ELR (cell line): ENCODE results near the gene YWHAH.
"Not testable (repeated sequence)": the region's sequence is repeated elsewhere in the genome, so short reads cannot be mapped to it uniquely, and the experiment has no call there.

Source experiments
- DNase-seq: peaks from one replicate; pipeline ENCODE4 v3.0.0-alpha.2; 2015; ENCODE audit warnings: low read depth

Gene YWHAH

DNA sequence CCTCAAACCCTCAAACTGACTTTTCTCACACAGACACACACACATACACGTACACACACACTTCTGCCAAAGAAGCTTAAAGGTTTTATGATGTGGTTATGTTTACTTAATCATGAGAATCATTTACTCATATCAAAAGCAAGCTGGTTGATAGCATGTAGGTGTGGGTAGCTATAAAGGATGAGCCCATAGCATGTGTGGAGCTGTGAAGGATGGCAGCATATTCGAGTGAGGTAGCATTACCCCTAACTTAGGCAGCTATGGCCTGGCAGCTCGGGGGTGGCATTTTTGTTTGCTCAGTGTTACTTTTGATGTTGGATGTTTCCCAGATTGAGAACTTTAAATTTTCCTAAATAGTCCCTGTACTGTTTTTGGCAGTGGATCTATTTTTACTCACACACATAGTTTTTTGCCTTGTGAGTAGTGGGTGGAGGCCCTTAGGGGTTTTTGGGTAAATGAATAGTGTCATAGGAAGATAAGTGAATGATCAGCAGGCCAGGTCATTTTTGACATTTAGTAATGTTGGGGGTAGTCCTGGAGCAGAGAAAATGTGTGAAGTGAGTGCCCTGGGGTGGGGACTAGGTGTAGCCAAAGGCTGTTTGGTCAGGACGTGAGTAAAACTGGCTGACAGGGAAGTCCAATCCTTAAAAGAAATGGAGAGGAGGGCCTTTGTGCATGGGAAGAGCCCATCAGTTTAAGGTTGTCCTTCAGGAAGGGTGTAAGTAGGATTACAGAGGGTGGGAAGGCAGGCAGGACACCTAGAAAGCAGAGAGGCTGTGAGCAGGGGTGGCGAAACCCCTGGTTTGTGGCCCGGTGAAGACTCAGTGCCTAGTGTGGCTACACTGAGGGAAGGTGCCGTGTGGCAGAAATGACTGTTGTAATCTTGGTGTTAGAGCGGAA lies 7.1 kb downstream of the YWHAH start:
- no peak for DNase-seq

GRCh38 chr22:31952094-31952401 lies 7.7 kb downstream of the YWHAH start:
- DNase-seq = peak; percentile 43

DNA sequence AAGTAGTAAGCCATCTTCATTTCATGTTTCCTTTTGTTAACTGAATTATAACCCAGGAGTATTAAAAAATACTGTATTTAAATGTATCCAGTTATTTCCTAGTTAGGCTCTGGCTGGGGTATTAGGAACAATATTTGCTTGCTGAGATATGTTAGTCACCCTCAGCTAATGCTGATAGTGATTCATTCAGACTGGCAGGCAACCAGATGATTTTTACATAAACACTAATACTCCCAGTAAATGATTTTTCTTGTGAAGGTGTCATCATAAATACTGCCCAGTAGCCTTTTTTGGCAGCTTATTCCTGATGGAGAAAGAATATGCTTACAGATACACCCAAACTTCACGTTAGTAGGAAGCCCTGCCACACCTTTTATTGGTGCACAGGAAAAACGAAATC lies 8.1 kb downstream of the YWHAH start:
- peak; percentile 91 for DNase-seq

DNA sequence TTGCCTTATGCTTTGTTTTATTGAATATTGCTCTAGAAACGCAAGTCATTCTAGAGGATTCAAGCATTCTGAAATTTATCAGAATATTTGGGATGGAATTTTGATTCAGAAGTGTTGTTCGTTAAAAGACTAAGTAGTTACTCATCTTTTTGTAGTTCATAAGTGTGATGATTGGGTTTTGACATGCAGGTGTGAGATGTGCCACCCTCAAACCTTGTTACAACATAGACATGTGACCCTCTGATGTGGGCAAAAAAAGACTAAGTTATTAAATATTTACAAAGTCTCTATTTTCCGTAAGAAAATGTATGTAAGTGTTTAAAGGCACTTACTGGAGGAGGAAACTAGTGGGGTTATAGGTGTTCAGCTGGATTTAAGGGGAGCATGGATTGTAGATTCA lies 8.9 kb downstream of the YWHAH start:
- DNase-seq = no peak

DNA sequence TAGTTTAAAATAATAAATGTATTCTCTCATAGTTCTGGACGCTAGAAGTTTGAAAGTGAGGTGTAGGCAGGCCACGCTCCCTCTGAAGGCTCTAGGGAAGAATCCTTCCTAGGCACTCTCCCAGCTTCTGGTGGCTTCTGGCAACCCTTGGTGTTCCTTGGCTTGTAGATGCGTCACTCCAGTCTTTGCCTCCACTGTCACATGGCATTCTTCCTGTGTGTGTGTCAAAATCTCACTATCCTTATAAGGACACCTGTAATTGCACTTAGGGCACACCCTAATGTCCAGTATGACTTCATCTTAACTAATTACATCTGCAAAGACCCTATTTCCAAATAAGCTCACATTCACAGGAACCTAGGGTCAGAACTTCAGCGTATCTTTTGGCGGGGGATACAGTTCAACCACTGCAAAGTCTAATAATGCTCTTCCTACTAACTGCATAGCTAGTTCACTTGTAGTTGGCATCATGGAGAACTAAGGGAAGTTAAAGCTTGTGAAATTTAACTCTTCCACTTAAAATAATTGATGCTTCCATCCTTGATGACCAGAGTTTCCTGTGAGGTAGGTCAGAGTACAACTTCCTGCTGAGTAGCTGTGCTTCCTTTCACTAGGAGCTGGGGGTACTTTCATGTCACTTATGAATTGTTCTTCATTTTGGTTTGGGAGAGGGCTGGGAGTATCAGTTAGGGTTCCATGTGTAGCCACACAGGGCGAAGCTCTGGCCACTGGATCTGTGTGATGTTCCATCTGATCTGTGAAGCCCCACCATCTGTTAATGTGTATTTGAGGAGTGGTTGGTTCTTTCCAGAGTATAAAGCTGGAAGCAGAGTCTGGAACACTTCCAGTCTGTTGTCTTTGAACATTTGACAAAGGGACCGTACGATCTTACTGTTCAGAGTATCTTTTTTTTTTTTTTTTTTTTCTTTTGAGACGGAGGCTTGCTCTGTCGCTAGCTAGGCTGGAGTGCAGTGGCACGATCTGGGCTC lies 10.5 kb downstream of the YWHAH start:
- no peak for DNase-seq

DNA sequence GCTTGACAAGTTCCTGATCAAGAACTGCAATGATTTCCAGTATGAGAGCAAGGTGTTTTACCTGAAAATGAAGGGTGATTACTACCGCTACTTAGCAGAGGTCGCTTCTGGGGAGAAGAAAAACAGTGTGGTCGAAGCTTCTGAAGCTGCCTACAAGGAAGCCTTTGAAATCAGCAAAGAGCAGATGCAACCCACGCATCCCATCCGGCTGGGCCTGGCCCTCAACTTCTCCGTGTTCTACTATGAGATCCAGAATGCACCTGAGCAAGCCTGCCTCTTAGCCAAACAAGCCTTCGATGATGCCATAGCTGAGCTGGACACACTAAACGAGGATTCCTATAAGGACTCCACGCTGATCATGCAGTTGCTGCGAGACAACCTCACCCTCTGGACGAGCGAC lies 12.0 kb downstream of the YWHAH start:
- no peak for DNase-seq

GRCh38 chr22:31957970-31958594 lies 13.7 kb downstream of the YWHAH start:
- no peak for DNase-seq

DNA sequence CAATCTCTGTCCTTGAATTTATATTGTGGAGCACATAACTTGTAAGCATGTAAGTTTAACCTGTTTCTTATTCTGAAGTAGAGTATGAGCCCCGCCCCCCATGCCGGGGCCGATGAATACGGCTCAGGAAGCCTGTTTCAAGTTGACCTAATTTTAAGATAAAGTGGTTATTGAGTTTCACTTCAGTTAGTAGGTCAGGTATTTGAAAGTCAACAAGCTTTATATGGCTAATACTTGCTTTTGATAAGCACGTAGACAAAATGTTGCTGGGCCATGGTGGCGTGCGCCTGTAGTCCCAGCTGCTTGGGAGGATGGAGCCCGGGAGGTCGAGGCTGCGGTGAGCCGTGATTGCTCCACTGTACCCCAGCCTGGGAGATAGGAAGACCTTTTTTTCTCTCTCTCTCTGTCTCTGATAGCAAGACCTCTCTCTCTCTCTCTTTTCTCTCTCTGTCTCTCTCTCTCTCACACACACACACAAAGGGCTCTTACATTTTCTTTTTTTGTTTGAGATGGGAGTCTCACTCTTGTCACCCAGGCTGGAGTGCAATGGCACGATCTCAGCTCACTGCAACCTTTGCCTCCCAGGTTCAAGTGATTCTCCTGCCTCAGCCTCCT lies 14.4 kb downstream of the YWHAH start:
- DNase-seq = no peak

GRCh38 chr22:31960767-31961166 lies 16.4 kb downstream of the YWHAH start:
- DNase-seq = no peak

GRCh38 chr22:31962387-31963125 lies 18.2 kb downstream of the YWHAH start:
- no peak for DNase-seq

GRCh38 chr22:31968022-31968421 lies 23.7 kb downstream of the YWHAH start:
- DNase-seq = no peak

DNA sequence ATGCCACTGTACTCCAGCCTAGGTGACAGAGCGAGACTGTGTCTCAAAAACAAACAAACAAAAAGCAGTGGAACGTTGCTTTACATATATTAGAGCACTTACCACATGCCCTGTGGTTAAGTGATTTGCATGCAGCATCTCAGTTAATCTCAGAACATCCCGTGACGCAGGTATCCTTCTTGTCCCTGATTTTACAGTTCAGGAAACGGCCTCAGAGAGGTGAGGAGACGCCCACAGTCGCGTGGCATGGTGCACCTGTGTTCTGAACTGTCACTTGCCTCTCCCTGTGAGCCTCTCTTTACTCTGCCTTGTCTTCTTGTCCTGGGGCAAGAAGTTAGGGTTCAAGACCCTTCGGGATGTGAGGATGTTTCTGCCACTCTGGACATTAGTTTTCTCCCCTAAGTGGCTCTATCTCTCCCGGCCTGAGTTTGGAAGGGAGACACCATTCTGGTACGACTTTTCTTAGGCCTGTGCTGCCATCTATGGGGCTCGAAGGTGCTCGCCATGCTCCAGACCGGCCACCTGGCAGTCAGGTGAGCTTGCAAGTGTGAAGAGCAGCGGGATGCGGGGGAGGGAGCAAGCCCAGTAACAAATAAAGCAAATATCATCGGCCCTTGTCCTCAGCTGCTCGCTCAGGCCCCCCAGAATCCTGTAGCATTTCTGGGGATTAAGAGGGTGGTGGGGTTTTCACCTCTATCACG lies 25.6 kb downstream of the YWHAH start:
- DNase-seq = peak; percentile 71

GRCh38 chr22:31970490-31971444 lies 26.4 kb downstream of the YWHAH start:
- DNase-seq = peak; percentile 66

DNA sequence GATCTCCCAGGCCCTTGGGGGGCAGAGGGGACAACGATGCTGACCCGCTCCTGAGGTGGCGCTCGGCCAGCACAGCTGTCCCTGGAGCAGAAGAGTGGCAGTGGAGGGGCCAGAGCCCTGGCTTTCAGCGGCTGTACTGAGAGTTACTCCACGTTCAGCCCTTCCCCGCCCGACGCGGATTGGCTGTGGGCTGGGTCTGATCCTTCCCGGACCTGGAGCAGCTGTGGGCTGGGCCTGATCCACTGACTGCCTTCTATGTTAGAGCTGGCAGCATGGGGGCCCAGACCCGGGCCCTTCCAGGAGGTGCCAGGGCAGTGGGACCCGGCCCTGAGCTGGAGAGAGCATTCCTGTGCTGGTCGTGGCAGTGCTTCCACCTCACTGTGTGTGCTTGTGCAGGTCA lies 27.8 kb downstream of the YWHAH start:
- DNase-seq = no peak

DNA sequence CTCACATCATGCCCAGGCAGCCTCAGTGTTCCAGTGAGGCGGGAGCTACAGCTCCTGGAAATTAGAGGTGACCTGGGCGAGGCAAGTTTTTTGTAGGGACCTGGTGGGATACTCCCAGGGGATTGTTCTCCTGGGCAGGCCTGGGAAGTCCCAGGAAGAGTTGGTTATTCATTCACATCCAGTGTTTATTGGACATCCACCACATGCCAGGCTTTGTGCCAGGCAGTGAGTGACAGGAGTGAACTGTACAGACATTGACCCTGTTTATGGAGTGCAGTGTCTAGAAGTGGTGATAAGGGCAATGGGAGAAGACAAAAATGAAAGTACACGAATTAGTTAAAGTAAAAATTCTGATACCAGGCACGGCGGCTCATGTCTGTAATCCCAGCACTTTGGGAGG lies 29.4 kb downstream of the YWHAH start:
- no peak for DNase-seq

DNA sequence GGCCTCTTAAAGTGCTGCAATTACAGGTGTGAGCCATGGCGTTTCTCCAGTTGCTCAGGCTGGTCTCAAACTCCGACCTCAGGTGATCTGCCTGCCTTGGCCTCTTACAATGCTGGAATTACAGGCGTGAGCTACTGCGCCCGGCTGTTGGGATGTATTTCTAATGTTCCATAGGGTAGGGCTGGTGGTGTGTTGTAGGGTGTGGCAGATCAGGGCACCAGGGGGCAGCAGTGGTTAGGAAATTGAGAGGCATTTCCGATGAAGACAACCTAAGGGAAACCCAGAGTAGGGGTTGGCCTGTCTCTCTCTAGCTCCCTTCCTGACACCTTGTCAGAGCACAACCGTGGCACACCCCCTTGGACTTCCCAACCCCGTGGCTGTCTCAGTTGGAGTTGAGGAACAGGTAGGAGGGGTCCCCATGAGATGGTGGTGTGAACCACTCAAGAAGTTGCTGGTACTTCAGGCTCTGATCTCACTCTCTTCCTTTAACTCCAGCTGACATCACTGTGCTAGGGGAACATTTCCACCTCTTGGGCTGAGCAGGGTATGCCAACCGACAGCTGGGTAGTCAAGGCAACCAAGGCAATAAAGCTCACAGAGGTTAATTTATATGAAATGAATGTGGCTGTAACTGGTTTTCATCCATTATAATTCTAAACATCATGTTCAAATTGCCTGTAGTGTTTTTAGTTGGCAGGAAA lies 33.0 kb downstream of the YWHAH start:
- peak; percentile 80 for DNase-seq

DNA sequence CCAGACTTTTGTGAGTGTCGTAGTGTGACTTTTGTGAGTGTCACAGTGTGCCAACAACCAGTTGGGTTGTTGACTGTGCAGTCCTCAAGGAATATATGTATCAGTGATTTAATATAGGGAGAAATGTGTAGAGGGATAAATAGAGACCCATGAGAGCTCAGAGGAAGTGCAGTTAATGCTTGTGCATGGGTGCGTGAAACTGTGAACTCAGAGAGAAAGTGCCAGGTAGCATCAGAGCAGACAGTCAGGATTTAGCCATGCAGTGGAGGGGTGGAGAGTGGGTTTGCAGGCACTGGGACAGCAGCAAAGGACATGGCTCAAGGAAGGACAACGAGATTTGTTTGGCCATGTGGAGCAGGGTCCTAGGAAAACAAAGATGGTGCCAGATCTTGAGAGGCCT lies 33.6 kb downstream of the YWHAH start:
- DNase-seq = no peak

- no peak for DNase-seq
Measured at GRCh38 chr22:31980628-31981027, 36.3 kb downstream of the YWHAH start.

GRCh38 chr22:31981976-31982375 lies 37.6 kb downstream of the YWHAH start:
- not testable (repeated sequence) for DNase-seq
